Mesothelial cell of epicardium (in vitro differentiated cells): Measurements from ENCODE around the gene INTS11. TPM values are rescaled to one million over a fixed set of nuclear protein-coding genes. Genes with fewer than 3 reads are reported as not detected.

Experiments used
- DNase-seq, 2 experiments: peaks; one replicate each; pipeline ENCODE4 v3.0.0; 2021; ENCODE audit warnings: low spot score in 2 of 2; ENCODE audit not compliant: unreplicated experiment in 2 of 2
- H3K27ac Mint-ChIP-seq: 2 replicates; pipeline ENCODE4 v1.8.0; 2021; ENCODE audit warnings: mixed read lengths
- H3K27me3 Mint-ChIP-seq: 2 replicates; pipeline ENCODE4 v1.8.0; 2021; ENCODE audit warnings: low read depth, mixed read lengths
- H3K36me3 Mint-ChIP-seq: 2 replicates; pipeline ENCODE4 v1.8.0; 2021; ENCODE audit warnings: mixed read lengths
- H3K4me1 Mint-ChIP-seq: 2 replicates; pipeline ENCODE4 v1.8.0; 2021; ENCODE audit warnings: mixed read lengths
- H3K4me3 Mint-ChIP-seq: 2 replicates; pipeline ENCODE4 v1.8.0; 2021; ENCODE audit warnings: mild to moderate bottlenecking, moderate library complexity, mixed read lengths
- H3K9me3 Mint-ChIP-seq: 2 replicates; pipeline ENCODE4 v1.8.0; 2021; ENCODE audit warnings: mixed read lengths
- CTCF ChIP-seq: fragments of 200-600 bp; sonication (generic); IDR thresholded peaks from one replicate; pipeline ENCODE4 v1.5.0; 2021; ENCODE audit warnings: antibody characterized with exemption; ENCODE audit not compliant: unreplicated experiment
- total RNA-seq: library from RNA; stranded (reverse); gene quantifications from 3 replicates; pipeline ENCODE4 v1.2.1, GENCODE V29; 2021

Gene INTS11
- total RNA-seq, 1 donor from 2014 or later = 165 TPM

- H3K4me3 Mint-ChIP-seq = no peak overlapping the region
- no peak for DNase-seq
- peaks cover 4% of the 10 kb centered on the region for H3K36me3 Mint-ChIP-seq
- TF ChIP-seq CTCF = no peak
- H3K9me3 Mint-ChIP-seq = no peaks in the 10 kb centered on the region
- H3K27ac Mint-ChIP-seq = no peak overlapping the region
- H3K27me3 Mint-ChIP-seq = no peaks in the 10 kb centered on the region
- peaks cover 12% of the 10 kb centered on the region for H3K4me1 Mint-ChIP-seq
These were observed 21.5 kb upstream of the INTS11 start for GRCh38 chr1:1345860-1346500.

- H3K9me3 Mint-ChIP-seq = no peaks in the 10 kb centered on the region
- no peak overlapping the region for H3K27ac Mint-ChIP-seq
- H3K36me3 Mint-ChIP-seq = peaks cover 10% of the 10 kb centered on the region
- H3K27me3 Mint-ChIP-seq = no peaks in the 10 kb centered on the region
- H3K4me1 Mint-ChIP-seq = peaks cover 12% of the 10 kb centered on the region
- no peak overlapping the region for H3K4me3 Mint-ChIP-seq
- TF ChIP-seq CTCF = no peak
- no peak for DNase-seq
These were observed 20.9 kb upstream of the INTS11 start for GRCh38 chr1:1345384-1345783.

- peak; percentile 71 for TF ChIP-seq CTCF
These were observed 20.3 kb upstream of the INTS11 start for GRCh38 chr1:1344655-1345361.

GRCh38 chr1:1343811-1344421 lies 19.5 kb upstream of the INTS11 start:
- H3K36me3 Mint-ChIP-seq = peaks cover 14% of the 10 kb centered on the region
- no peaks in the 10 kb centered on the region for H3K9me3 Mint-ChIP-seq
- no peak overlapping the region for H3K27ac Mint-ChIP-seq
- H3K27me3 Mint-ChIP-seq = no peaks in the 10 kb centered on the region
- H3K4me1 Mint-ChIP-seq = peaks cover 12% of the 10 kb centered on the region
- no peak for DNase-seq
- no peak overlapping the region for H3K4me3 Mint-ChIP-seq
- TF ChIP-seq CTCF = no peak

More at GRCh38 chr1:1344655-1345361, 20.3 kb upstream of the INTS11 start:
- Mint-ChIP-seq H3K4me1 (peaks cover 12% of the 10 kb centered on the region), H3K36me3 (peaks cover 12% of the 10 kb centered on the region), H3K27me3 (no peaks in the 10 kb centered on the region), H3K27ac (no peak overlapping the region), H3K4me3 (no peak overlapping the region), H3K9me3 (no peaks in the 10 kb centered on the region)
- no peak for DNase-seq

- Mint-ChIP-seq H3K4me1 (peaks cover 9% of the 10 kb centered on the region), H3K36me3 (peaks cover 18% of the 10 kb centered on the region), H3K4me3 (no peak overlapping the region), H3K27ac (no peak overlapping the region), H3K27me3 (no peaks in the 10 kb centered on the region), H3K9me3 (no peaks in the 10 kb centered on the region)
- no peak for DNase-seq
- TF ChIP-seq CTCF = no peak
These were observed 18.2 kb upstream of the INTS11 start for GRCh38 chr1:1342584-1343115.
